Activated CD8-positive, alpha-beta memory T cell treated with anti-CD3 and anti-CD28 coated beads, Interleukin-2, amount 10 ng/mL, durations not matched to agents 7 days and 5 days (primary cell): ENCODE data around the gene EFNA2. TPM values are rescaled to one million over a fixed set of nuclear protein-coding genes. Genes with fewer than 3 reads are reported as not detected.
"Not testable (repeated sequence)": the region's sequence is repeated elsewhere in the genome, so short reads cannot be mapped to it uniquely, and the experiment has no call there.

Source experiments
- ATAC-seq: fragments of 150-1000 bp; cut with Tn5 transposase; one replicate; pipeline ENCODE4 v1.10.0; 2021; ENCODE audit warnings: moderate library complexity
- CTCF ChIA-PET: fragments of 350-600 bp; sonication (Branson Sonifier 250); formaldehyde crosslinking; loops from one replicate; lab custom pipeline; 2021; ENCODE audit warnings: antibody characterized with exemption; lab: Charles Lee
- DNase-seq: peaks from one replicate; pipeline ENCODE4 v3.0.0-alpha.2; 2020
- H3K27ac Mint-ChIP-seq: one replicate; pipeline ENCODE4 v1.8.0; 2021; ENCODE audit warnings: mild to moderate bottlenecking, mixed read lengths
- H3K27me3 Mint-ChIP-seq: one replicate; pipeline ENCODE4 v1.8.0; 2021; ENCODE audit warnings: mixed read lengths
- H3K36me3 Mint-ChIP-seq: one replicate; pipeline ENCODE4 v1.8.0; 2021; ENCODE audit warnings: mild to moderate bottlenecking, mixed read lengths
- H3K4me1 Mint-ChIP-seq: one replicate; pipeline ENCODE4 v1.8.0; 2021; ENCODE audit warnings: mixed read lengths
- H3K4me3 Mint-ChIP-seq: one replicate; pipeline ENCODE4 v1.8.0; 2021; ENCODE audit warnings: mild to moderate bottlenecking, moderate library complexity, mixed read lengths
- H3K9me3 Mint-ChIP-seq: one replicate; pipeline ENCODE4 v1.8.0; 2022; ENCODE audit warnings: low read depth, mixed read lengths
- total RNA-seq, 2 experiments: library from RNA; stranded (reverse); gene quantifications; one replicate each; pipeline ENCODE4 v1.2.3, GENCODE V29; 2021

Gene EFNA2
- total RNA-seq, 2 experiments from 2014 or later: not detected

DNA sequence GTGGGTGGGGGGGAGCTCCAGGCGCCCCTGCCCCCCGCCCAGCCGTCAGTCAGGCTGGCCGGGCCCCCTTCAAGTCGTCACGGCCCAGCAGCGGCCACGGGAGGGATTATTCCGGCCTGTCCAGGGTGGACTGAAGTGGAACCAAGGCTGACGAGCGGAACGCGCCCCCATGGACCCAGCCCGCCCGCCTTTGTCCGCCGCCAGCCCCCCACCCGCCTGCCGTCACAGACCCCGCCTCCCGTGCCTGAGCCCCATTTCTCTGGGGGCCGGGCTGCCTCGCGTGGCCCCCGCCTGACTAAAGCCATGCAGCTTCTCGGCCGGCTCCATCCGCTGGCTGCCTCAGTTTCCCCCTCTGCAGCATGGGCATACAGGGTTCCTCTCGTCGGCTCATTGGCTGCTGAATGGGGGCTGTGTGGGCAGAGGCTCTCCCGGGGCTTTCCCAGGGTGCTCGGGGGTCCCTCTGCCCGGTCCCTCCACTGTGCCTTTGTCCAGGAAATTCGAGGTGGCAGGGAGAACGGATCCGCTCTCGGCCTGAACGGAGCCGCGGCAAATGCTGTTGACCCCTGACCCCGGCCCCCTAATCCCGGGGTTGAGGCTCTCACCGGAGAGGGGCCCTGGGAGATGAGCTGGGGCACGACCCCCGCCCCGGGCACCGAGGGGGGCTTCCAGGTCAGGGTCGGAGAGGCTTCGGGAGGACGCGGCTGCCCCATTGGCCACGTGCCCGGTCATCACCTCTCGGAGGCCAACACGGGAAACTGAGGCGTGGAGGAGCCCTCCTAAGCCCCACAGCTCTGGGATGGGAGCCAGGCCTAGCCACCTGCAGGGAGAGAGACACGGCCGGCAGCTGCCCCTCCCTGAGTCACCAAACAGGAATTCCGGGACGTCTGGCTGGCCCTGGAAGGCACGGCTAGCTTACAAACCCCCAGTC, 27.4 kb downstream of the EFNA2 start:
- ATAC-seq: no peak
- no peak for DNase-seq
- Mint-ChIP-seq H3K9me3 (no peaks in the 10 kb centered on the region), H3K4me3 (no peak overlapping the region), H3K4me1 (no peaks in the 10 kb centered on the region), H3K36me3 (no peaks in the 10 kb centered on the region), H3K27me3 (peaks cover 21% of the 10 kb centered on the region), H3K27ac (no peak overlapping the region)
- CTCF ChIA-PET: interaction anchor here (1.1 to 3.2 kb wide), 2 partner anchors 34 to 59 kb away, joined by 3 to 24 read pairs; no protein-coding TSS in a partner anchor

DNA sequence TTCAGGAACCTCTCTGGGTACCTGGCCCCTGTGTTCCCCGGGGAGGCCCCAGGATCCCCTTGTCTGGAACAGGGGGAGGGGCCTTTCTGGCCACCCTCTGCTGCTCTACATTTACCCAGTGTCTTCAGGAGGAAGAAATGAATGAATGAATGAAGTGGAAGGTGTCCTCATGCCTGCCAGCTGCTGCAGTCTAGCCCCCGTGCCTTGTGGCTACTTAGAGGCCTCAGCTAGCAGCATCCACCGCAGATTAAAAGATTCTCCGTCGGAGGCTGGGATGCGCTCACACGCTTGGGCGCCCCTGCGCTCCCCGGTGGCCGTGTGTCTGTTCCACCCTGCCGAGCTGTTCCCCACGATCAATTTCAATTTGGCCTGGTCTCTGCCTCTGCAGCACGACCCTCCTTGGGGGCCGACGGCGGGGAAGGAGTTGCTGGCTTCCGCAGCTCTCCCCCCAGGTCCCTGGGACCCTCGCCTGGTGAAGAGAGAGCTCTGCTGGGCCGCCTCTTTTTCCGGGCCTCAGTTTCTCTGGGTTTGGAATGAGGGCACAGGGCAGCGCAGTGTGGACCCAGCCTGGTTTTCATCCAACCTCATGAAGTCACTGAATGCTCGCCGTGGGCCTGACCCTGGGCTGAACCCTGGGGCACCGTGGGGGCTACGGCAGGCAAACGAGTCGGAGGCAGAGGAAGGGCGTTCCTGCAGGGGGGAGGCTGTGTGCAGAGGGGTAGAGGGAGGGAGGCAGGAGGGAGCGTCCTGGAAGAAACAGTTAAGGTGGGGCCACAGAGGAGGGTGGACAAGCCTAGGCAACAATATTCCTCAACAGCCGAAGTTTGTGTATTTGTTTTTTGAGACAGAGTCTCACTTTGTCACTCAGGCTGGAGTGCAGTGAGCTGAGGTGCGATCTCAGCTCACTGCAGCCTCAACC, 28.3 kb downstream of the EFNA2 start:
- H3K27me3 Mint-ChIP-seq: peaks cover 28% of the 10 kb centered on the region
- ATAC-seq: no peak
- H3K4me3 Mint-ChIP-seq: no peak overlapping the region
- H3K4me1 Mint-ChIP-seq: no peaks in the 10 kb centered on the region
- no peaks in the 10 kb centered on the region for H3K9me3 Mint-ChIP-seq
- H3K36me3 Mint-ChIP-seq: no peaks in the 10 kb centered on the region
- CTCF ChIA-PET: interaction anchor here (0.8 to 3.2 kb wide), 4 partner anchors 10 to 69 kb away, joined by 3 to 24 read pairs (median 6); partner anchors contain the start of gene NDUFS7
- no peak for DNase-seq
- H3K27ac Mint-ChIP-seq: no peak overlapping the region

DNA sequence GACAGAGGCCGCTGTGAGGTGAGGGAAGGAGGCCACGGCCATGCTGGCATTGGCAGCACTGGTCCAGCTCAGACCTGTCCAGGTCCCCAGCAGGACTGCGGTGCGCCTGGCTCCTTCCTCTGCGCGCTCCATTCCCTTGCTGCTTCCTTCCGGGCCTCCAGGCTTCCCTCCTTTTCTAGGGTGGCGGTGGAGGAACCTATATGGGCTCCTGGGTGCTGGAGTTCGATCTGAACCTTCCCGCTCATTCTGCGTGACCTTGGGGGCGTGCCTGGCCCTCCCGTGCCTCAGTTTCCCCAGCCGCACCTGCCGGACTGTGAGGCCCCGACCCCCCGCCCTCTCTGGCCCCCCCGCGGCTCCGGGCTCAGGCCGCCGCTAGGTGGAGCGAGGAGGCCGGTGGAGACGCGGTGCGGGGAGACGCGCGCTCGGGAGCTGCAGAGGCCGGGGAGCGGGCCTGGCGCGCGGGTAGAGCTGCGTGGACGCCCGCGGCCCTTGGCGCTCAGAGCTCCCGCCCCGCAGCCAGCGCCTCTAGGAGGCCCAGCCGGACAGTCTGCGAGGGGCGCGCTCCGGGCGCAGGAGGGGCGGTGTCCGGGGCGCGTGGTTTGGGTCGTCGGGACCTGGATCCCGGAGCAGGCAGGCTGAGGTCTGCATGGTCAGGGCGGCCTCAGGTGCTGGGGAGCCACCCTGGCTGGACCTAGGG, 29.9 kb downstream of the EFNA2 start:
- DNase-seq (peak; percentile 49), ATAC-seq (peak; percentile 70)
- Mint-ChIP-seq H3K27ac (no peak overlapping the region), H3K27me3 (peaks cover 34% of the 10 kb centered on the region), H3K36me3 (no peaks in the 10 kb centered on the region), H3K9me3 (no peaks in the 10 kb centered on the region), H3K4me1 (no peaks in the 10 kb centered on the region), H3K4me3 (no peak overlapping the region)
- CTCF ChIA-PET: interaction anchor here (0.7 to 3.2 kb wide), 11 partner anchors 8 to 71 kb away, joined by 3 to 24 read pairs (median 4); partner anchors contain the start of gene NDUFS7

DNA sequence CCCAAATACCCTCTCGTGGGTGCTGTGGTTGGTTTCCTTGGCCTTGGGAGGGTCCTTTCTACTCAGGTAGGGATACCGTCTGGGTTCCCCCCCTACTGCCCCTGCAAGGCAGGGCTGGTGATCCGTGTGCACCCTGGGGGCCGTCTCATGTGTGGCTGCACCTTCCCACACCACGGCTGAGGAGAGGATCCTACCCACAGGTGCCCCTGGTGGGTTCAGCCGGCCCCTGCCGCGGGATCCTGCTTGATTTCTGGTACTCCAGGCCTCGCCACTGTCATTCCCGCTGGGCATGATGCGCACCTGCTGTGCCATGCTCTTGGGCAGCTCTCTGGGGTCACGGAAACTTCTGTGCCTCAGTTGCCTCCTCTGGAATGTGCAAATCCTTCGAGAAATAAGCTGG, 30.8 kb downstream of the EFNA2 start:
- H3K9me3 Mint-ChIP-seq: no peaks in the 10 kb centered on the region
- H3K27me3 Mint-ChIP-seq: peaks cover 34% of the 10 kb centered on the region
- H3K4me1 Mint-ChIP-seq: no peaks in the 10 kb centered on the region
- CTCF ChIA-PET: interaction anchor here (0.7 to 2.3 kb wide), 7 partner anchors 9 to 110 kb away, joined by 3 to 6 read pairs (median 3); no protein-coding TSS in a partner anchor
- ATAC-seq (no peak), DNase-seq (no peak)
- H3K27ac Mint-ChIP-seq: no peak overlapping the region
- H3K36me3 Mint-ChIP-seq: no peaks in the 10 kb centered on the region
- H3K4me3 Mint-ChIP-seq: no peak overlapping the region

DNA sequence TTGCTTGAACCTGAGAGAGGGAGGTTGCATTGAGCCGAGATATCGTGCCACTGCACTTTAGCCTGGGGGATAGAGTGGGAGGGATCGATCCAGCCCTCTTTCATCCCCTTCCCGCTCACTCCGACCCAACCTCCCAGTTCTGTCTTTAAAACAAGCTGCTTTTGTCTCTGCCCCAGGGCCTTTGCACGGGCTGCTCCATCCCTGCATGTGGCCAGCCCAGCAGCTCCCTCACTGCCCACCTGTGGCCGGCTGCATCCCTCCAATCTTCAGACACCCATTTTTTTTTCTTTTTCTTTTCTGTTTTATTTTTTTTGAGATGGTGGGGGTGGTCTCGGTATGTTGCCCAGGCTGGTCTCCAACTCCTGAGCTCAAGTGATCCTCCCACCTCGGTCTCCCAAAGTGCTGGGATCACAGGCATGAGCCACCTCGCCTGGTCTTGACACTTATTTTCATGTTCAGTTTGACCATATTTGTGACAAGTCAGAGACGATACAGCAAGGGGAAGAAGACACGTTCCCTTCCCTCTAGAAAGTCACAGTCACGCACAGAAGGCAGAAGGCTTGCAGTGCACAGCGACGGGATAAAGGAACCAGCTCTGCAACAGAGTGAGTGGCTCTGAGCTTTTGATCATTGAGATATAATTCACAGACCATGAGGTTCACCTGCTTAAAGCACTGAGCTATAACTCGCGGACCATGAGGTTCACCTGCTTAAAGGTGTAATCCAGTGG, 31.8 kb downstream of the EFNA2 start:
- no peak for ATAC-seq
- no peaks in the 10 kb centered on the region for H3K36me3 Mint-ChIP-seq
- DNase-seq: no peak
- CTCF ChIA-PET: interaction anchor here (0.7 to 2.3 kb wide), 6 partner anchors 9 to 111 kb away, joined by 3 to 7 read pairs (median 5); a partner anchor contains a TSS
- H3K9me3 Mint-ChIP-seq: no peaks in the 10 kb centered on the region
- no peak overlapping the region for H3K4me3 Mint-ChIP-seq
- no peaks in the 10 kb centered on the region for H3K4me1 Mint-ChIP-seq
- H3K27me3 Mint-ChIP-seq: peaks cover 35% of the 10 kb centered on the region
- no peak overlapping the region for H3K27ac Mint-ChIP-seq

DNA sequence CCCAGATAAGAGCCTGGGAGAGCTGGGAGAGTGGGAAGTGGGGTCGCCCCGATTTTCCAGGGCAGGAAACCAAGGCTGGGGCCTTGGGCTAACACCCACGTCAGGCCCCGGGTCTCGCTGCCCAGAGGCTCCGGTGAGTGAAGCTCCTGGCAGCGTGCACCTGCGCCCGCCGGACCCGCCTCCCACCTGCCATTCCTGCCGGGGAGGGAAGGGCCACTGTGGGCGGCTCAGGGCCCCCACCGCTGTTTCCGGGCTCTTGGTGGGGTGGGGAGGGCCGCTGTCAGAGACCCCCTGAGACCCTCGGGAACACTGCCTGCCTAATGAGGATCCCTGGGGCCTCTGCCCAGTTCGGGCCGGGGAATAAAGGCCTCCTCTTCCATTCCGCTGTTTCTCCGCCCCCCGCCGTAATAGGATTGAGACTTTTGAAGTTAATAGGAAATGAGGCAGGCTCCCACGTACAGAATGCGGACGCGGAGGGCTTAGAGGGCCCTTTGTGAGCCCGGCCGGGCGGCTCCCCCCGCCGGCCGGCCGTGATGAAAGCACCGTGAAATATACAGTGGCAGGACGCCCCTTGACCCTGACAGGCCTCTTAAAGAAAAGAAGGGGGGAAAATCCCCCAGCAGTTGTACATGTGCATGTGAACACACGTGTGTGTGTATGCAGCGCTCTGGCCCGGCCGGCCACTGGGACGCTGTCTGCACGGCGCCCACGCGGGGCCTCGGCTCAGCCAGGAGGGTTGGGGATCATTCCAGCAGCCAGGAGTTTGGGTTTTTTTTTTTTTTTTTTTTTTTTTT, 33.2 kb downstream of the EFNA2 start:
- CTCF ChIA-PET: interaction anchor here (1.8 kb wide), 1 partner anchor 54 kb away, joined by 7 read pairs; no protein-coding TSS in a partner anchor
- H3K27ac Mint-ChIP-seq: no peak overlapping the region
- H3K4me3 Mint-ChIP-seq: no peak overlapping the region
- H3K9me3 Mint-ChIP-seq: no peaks in the 10 kb centered on the region
- H3K4me1 Mint-ChIP-seq: no peaks in the 10 kb centered on the region
- H3K36me3 Mint-ChIP-seq: no peaks in the 10 kb centered on the region
- DNase-seq (no peak), ATAC-seq (no peak)
- H3K27me3 Mint-ChIP-seq: peaks cover 43% of the 10 kb centered on the region

DNA sequence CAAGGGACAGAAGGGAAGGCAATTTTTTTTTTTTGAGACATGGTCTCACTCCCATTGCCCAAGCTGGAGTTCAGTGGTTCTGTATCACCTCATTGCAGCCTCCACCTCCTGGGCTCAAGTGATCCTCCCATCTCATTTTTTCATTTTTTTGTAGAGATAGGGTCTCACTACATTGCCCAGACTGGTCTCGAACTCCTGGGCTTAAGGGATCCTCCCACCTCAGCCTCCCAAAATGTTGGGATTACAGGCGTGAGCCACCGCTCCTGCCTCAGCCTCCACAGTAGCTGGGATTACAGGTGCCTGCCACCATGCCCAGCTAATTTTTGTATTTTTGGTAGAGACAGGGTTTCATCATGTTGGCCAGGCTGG, 34.6 kb downstream of the EFNA2 start:
- H3K4me3 Mint-ChIP-seq, H3K36me3 Mint-ChIP-seq, DNase-seq, H3K27ac Mint-ChIP-seq, ATAC-seq, H3K9me3 Mint-ChIP-seq, H3K4me1 Mint-ChIP-seq: not testable (repeated sequence)
- H3K27me3 Mint-ChIP-seq: peaks cover 47% of the 10 kb centered on the region
- CTCF ChIA-PET: interaction anchor here (1.5 kb wide), 1 partner anchor 52 kb away, joined by 6 read pairs; no protein-coding TSS in a partner anchor

DNA sequence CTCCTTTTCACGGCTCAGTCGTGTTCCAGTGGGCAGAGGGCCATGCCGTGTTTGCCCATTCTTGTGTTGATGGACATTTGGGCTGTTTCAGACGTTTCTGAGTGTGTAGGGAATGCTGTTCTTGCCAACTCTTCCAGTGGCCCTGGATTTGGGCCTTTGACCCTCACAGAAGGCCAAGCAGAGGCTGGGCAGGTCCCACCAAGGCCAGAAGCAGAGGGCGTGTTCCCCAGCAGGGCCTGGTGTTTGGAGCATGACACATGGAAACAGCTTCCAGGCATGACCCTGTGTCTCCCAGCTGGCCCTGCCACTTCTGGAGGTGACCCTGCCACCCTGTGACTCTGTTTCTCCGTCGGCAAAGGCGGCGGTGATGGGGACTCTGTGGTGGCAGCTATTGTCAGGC, 35.9 kb downstream of the EFNA2 start:
- Mint-ChIP-seq H3K4me3 (no peak overlapping the region), H3K27ac (no peak overlapping the region), H3K27me3 (peaks cover 49% of the 10 kb centered on the region), H3K4me1 (no peaks in the 10 kb centered on the region), H3K36me3 (no peaks in the 10 kb centered on the region), H3K9me3 (no peaks in the 10 kb centered on the region)
- DNase-seq (no peak), ATAC-seq (no peak)
- CTCF ChIA-PET: interaction anchor here (1.5 kb wide), 1 partner anchor 51 kb away, joined by 6 read pairs; no protein-coding TSS in a partner anchor

DNA sequence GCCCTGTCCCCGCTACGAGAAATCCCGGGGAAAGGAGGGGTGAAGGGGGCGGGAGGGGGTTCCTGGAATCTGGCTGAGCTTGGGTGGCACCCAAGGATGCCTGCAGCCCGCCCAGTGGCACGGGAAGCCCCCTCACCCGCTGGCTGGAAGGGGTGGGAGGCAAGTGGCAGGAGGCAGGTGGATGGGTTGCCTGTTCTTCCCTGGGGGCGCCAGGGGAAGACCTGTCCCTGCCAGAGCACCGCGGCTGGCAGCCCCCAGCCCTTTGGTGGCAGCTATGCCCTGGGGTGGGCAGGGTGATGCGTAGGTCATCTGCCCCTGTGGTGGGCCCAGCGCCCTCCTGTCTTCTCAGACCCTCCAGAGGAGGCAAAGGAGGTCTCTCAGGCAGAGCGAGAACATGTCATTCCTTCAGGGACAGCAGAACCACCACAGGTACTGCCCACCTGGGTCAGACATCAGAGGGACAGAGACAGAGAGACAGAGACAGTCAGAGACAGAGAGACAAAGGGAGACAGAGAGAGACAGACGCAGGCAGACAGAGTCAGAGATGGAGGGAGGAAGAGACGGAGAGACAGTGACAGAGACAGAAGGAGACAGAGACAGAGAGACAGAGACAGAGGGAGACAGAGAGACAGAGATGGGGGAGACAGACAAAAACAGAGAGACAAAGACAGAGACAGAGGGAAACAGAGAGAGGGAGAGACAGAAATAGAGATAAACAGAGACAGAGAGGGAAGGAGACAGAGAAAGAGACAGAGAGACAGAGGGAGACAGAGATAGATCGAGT, 36.7 kb downstream of the EFNA2 start:
- Mint-ChIP-seq H3K36me3 (no peaks in the 10 kb centered on the region), H3K4me1 (no peaks in the 10 kb centered on the region), H3K27me3 (peaks cover 44% of the 10 kb centered on the region), H3K4me3 (no peak overlapping the region), H3K9me3 (no peaks in the 10 kb centered on the region), H3K27ac (no peak overlapping the region)
- CTCF ChIA-PET: no interaction called here
- ATAC-seq: no peak
- DNase-seq: no peak

DNA sequence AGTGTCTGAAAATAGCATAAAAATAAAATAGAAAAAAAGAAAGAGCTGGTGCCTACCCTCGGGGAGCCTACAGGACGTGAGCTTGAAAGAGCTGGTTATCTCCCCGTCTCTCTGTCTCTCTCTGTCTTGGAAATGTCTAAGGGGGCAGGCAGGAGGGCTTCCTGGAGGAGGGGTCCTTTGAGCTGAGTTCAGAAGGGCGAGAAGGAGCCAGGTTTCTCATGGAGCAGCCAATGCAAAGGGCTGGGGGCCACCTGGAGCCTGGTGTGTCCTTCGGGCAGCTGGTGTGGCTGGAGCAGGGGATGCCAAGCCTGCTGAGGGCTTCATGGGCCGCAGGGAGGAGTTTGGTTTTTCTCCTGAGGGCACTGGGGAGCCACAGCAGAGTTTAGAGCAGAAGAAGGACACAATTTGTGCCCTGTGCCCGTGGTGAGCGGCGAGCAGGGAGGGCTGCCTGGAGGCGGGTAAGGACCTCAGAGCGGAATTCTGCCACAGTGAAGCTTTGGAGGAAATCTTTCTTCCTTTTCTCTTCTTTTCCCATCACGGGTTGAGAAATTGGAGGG, 38.7 kb downstream of the EFNA2 start:
- Mint-ChIP-seq H3K4me1 (no peaks in the 10 kb centered on the region), H3K36me3 (no peaks in the 10 kb centered on the region), H3K27me3 (peaks cover 28% of the 10 kb centered on the region), H3K4me3 (no peak overlapping the region), H3K9me3 (no peaks in the 10 kb centered on the region), H3K27ac (no peak overlapping the region)
- ATAC-seq (no peak), DNase-seq (no peak)
- CTCF ChIA-PET: interaction anchor here (0.7 kb wide), 1 partner anchor 10 kb away, joined by 3 read pairs; no protein-coding TSS in a partner anchor
